RWPE2 (cell line): ENCODE measurements around the gene ANTXRL.
"Not testable (repeated sequence)": the region's sequence is repeated elsewhere in the genome, so short reads cannot be mapped to it uniquely, and the experiment has no call there.

Experiments used
- ATAC-seq: fragments of 200-7000 bp; cut with Tn5 transposase; 3 replicates; pipeline ENCODE4 v1.9.1; 2021; ENCODE audit warnings: low read depth
- DNase-seq: peaks from one replicate; pipeline ENCODE4 v3.0.0-alpha.2; 2020; ENCODE audit warnings: low spot score
- H3K27ac ChIP-seq: fragments of 450-650 bp; 2 replicates; pipeline ENCODE4 v1.5.1; 2017; ENCODE audit warnings: mild to moderate bottlenecking; ENCODE audit not compliant: poor library complexity, severe bottlenecking
- H3K27me3 ChIP-seq: fragments of 250-450 bp; sonication (Bioruptor Pico); 2 replicates; pipeline ENCODE4 v1.5.1; 2021; ENCODE audit warnings: mild to moderate bottlenecking, moderate library complexity; ENCODE audit not compliant: insufficient read depth, poor library complexity, severe bottlenecking
- H3K36me3 ChIP-seq: fragments of 250-450 bp; sonication (Bioruptor Pico); 2 replicates; pipeline ENCODE4 v1.5.1; 2020; ENCODE audit warnings: low read depth, mild to moderate bottlenecking, moderate library complexity
- H3K4me1 ChIP-seq: fragments of 250-450 bp; sonication (Bioruptor Pico); 2 replicates; pipeline ENCODE4 v1.5.1; 2021; ENCODE audit warnings: mild to moderate bottlenecking, moderate library complexity; ENCODE audit not compliant: insufficient read depth, poor library complexity, severe bottlenecking
- H3K4me3 ChIP-seq: fragments of 250-450 bp; sonication (Bioruptor Pico); 2 replicates; pipeline ENCODE4 v1.5.1; 2021; ENCODE audit warnings: mild to moderate bottlenecking, moderate library complexity; ENCODE audit not compliant: severe bottlenecking
- H3K9me3 ChIP-seq: fragments of 250-450 bp; sonication (Bioruptor Pico); 2 replicates; pipeline ENCODE4 v1.5.1; 2021; ENCODE audit warnings: mild to moderate bottlenecking, moderate library complexity; ENCODE audit not compliant: severe bottlenecking
- TF ChIP-seq, protein P1 (sequence below): fragments of 450-650 bp; IDR thresholded peaks from one replicate; pipeline ENCODE4 v1.5.1; 2017; ENCODE audit warnings: mild to moderate bottlenecking, moderate library complexity; ENCODE audit not compliant: poor library complexity, severe bottlenecking

ANTXRL gene

DNA sequence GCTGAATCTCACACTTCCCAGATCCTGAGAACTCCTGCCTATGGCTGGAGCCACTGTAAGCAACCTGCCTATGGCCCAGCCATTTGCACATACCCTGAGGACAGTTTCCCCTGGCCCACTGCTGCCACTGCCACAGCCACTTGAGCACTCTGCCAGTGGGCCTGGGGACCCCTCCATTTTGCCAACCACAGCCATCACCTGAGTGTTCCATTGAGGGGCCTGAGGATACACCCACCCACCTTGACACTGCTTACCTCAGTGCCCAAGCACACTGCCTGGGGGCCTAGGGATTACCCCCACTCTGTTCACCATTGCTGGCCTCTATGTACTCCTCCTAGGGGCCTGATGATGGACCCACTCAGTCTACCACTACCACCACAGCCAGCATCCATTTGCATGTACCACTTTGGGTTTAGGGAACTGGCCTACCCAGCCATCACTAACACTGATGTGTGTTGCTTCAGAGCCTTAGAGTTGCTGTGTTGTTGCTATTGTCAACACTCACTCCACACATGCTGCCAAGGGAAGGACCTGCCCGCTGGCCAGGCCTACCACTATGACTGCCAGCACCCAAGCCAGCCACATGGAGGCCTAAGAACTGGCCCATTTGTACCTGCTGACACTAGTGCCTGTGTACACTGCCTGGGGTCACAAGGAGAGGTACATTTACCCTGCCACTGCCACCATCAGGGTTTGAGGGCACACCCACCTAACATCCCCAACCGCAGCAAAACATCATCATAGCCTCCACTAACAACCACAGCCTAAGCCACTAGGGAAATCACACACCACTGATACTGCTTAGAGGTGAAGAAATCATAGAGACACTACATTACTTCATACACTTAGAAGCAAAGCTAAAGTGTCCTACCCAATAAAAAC, 45.9 kb upstream of the ANTXRL start:
- TF ChIP-seq, protein P1, sequence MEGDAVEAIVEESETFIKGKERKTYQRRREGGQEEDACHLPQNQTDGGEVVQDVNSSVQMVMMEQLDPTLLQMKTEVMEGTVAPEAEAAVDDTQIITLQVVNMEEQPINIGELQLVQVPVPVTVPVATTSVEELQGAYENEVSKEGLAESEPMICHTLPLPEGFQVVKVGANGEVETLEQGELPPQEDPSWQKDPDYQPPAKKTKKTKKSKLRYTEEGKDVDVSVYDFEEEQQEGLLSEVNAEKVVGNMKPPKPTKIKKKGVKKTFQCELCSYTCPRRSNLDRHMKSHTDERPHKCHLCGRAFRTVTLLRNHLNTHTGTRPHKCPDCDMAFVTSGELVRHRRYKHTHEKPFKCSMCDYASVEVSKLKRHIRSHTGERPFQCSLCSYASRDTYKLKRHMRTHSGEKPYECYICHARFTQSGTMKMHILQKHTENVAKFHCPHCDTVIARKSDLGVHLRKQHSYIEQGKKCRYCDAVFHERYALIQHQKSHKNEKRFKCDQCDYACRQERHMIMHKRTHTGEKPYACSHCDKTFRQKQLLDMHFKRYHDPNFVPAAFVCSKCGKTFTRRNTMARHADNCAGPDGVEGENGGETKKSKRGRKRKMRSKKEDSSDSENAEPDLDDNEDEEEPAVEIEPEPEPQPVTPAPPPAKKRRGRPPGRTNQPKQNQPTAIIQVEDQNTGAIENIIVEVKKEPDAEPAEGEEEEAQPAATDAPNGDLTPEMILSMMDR: no peak
- H3K27me3 ChIP-seq: no peaks in the 10 kb centered on the region
- H3K9me3 ChIP-seq: peaks cover 4% of the 10 kb centered on the region
- no peak for DNase-seq
- no peaks in the 10 kb centered on the region for H3K4me1 ChIP-seq
- ATAC-seq: no peak
- H3K4me3 ChIP-seq: no peak overlapping the region
- H3K36me3 ChIP-seq: no peaks in the 10 kb centered on the region
- no peak overlapping the region for H3K27ac ChIP-seq

DNA sequence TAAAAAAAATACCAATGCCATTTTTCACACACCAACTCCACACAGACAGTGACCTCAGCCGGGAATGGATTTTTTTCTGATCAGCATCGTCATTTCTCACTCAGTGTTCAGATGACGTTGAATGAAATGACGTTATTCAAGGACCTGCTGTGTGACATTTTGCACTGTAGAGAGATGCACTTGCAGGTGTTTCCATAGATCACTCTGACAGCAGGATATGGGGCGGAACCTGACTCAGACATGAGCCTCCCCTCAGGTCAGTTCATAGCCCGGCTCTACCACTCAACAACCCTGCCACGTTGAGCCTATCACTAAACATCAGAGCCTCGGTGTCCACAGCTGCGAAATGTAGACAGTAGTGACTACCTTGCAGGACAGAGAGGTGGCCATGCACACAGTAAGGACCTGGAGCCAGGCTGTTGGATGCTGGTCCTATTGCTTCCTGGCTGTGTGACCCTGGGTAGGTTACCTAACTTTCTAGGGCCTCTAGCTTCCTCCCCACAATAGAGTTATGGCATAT, 41.4 kb upstream of the ANTXRL start:
- Histone ChIP-seq H3K27me3 (no peaks in the 10 kb centered on the region), H3K4me1 (no peaks in the 10 kb centered on the region), H3K9me3 (peaks cover 4% of the 10 kb centered on the region), H3K36me3 (no peaks in the 10 kb centered on the region), H3K4me3 (no peak overlapping the region), H3K27ac (no peak overlapping the region)
- DNase-seq: no peak
- TF ChIP-seq, protein P1: no peak
- no peak for ATAC-seq

DNA sequence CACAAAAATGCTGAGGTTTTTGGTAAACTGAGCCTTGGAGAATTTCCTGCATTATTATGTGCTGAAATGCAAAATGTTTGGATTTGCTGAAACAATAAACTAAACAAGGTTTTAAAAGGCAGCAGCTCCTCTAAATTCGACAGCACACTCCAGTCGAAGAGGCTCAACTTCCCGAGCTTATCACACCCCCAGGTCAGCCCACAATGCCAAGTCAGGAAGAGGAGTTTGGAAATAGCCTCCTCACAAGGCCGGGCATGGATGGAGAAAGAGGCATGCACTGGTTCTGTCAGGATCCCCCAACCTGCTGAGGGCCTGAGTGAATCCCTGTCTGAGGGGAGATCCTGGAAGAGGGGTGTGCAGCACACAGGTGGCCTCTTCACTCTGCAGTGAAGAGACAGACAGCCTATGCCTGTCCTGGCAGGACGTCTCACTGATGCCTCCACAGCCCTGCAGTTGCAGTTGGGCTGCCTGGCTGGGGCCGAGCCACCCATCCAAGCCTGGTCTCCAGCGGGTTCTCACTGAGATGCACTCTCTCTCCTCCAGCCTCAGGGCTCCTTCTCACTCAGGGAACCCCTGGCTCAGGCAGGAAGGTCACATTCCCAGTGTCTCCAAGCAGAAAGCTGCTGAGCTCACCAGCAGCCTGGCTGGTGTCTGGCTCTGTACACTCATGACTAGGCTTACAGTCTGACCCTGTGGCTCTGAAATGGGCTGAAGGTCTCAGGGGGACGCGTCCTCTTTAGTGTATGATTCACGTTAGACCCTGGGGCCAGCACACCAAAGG, 40.2 kb upstream of the ANTXRL start:
- DNase-seq, ATAC-seq, H3K4me3 ChIP-seq, H3K9me3 ChIP-seq, H3K27me3 ChIP-seq, H3K27ac ChIP-seq, H3K4me1 ChIP-seq, H3K36me3 ChIP-seq: not testable (repeated sequence)

DNA sequence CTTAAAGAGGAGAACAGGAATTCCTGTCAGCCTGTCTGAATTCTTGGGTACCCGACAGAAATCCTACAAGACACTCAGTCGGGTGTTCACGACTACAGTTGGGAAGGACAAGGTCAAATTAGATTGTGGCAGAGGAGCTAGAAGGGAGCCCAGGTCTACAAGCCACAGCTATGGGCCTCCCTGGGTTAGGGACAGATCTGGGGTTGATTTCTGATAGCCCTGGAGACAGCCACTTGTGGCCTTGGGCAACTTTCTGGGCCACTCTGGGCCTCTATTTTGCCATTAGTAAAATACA, 39.7 kb upstream of the ANTXRL start:
- Histone ChIP-seq H3K4me3 (no peak overlapping the region), H3K36me3 (no peaks in the 10 kb centered on the region), H3K27me3 (no peaks in the 10 kb centered on the region), H3K4me1 (no peaks in the 10 kb centered on the region), H3K9me3 (peaks cover 2% of the 10 kb centered on the region), H3K27ac (no peak overlapping the region)
- TF ChIP-seq, protein P1: no peak
- no peak for DNase-seq
- ATAC-seq: no peak

DNA sequence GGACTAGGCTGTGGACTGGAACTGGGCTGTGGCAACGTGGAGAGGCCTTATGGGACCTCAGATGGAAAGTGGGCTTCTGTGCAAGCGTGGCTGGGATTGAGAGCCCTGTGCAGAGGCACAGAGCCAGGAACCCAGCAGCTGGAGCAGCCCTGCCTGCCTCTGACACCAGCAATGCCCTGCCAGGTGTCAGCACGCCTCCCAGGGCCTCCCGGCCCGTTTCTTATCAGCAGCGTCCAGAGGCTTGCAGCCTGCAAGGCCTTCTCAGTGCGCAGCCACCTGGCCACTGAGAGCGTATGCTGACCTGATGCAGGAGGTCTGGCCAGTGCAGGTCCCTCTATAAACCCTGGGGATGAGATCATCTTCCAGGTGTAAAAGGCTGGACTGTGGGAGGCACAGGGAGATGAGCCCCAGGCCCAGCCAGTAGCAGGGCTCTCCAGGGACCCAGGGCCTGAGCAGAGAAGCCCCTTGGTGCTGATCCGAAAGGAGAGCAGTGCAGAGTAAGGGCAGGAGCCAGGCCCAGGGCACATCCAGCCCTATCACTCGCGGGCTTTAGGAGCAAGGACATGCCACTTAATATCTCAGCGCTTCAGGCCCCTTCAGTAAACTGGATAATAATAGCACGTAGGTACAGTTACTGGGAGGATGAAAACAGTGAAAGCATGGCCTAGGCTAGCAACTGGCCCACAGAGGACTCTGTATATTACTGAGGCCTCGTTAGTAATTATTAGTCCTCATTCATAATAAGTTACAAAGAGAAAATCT, 38.8 kb upstream of the ANTXRL start:
- H3K4me3 ChIP-seq: no peak overlapping the region
- ATAC-seq: no peak
- TF ChIP-seq, protein P1: no peak
- H3K27ac ChIP-seq: no peak overlapping the region
- no peaks in the 10 kb centered on the region for H3K27me3 ChIP-seq
- no peak for DNase-seq
- H3K36me3 ChIP-seq: no peaks in the 10 kb centered on the region
- H3K4me1 ChIP-seq: no peaks in the 10 kb centered on the region
- no peaks in the 10 kb centered on the region for H3K9me3 ChIP-seq
